Stomach (tissue), 9 donors: ENCODE measurements around the gene SGIP1. TPM values are rescaled to one million over a fixed set of nuclear protein-coding genes. Genes with fewer than 3 reads are reported as not detected.
A peak's percentile ranks its signal among the peaks of the same experiment; 100 is the strongest.

ENCODE experiments used
- DNase-seq, 2 donors: peaks; one replicate each; pipeline versions ENCODE4 v3.0.0 to v3.0.0-alpha.2; 2013 to 2019
- H3K27ac ChIP-seq, 5 donors: fragments of 200-600 bp in 4 of 5; sonication (generic) in 4 of 5; one replicate each; pipeline ENCODE4 v1.5.1; 2013 to 2019; ENCODE audit warnings: mild to moderate bottlenecking in 1 of 5, moderate library complexity in 1 of 5
- H3K27me3 ChIP-seq, 3 donors: fragments of 200-600 bp; sonication (generic); one replicate each; pipeline ENCODE4 v1.5.1; 2017 to 2019; ENCODE audit warnings: mixed run types in 1 of 3
- H3K36me3 ChIP-seq, 4 donors: fragments of 200-600 bp; sonication (generic); 1 replicate in 3 of 4; 2 replicates in 1 of 4; pipeline ENCODE4 v1.5.1; 2016 to 2019
- H3K4me1 ChIP-seq, 4 donors: fragments of 200-600 bp; sonication (generic); one replicate each; pipeline ENCODE4 v1.5.1; 2016 to 2019
- H3K4me3 ChIP-seq, 4 donors: fragments of 200-600 bp; sonication (generic) in 3 of 4; one replicate each; pipeline ENCODE4 v1.5.1; 2016 to 2019; ENCODE audit warnings: mild to moderate bottlenecking in 1 of 4
- H3K9me3 ChIP-seq, 4 donors: fragments of 200-600 bp; sonication (generic); one replicate each; pipeline ENCODE4 v1.5.1; 2016 to 2019
- EP300 ChIP-seq: sonication (generic); formaldehyde crosslinking; IDR thresholded peaks from one replicate; pipeline ENCODE4 v1.6.1; 2017; ENCODE audit warnings: antibody characterized with exemption
- POLR2A ChIP-seq, 4 donors: fragments of 450-650 bp; IDR thresholded peaks; one replicate each; pipeline ENCODE4 v1.6.1; 2016; ENCODE audit warnings: antibody characterized with exemption in 4 of 4, control low read depth in 2 of 4, mild to moderate bottlenecking in 1 of 4, moderate library complexity in 1 of 4
- POLR2AphosphoS5 ChIP-seq, 3 donors: sonication (generic); formaldehyde crosslinking; IDR thresholded peaks; one replicate each; pipeline ENCODE4 v1.6.1; 2016; ENCODE audit warnings: antibody characterized with exemption in 3 of 3
- WGBS, 5 donors: extraction: QIAGEN DNeasy Blood & Tissue Kit in 3 of 5; methylation state at CpG; one replicate each; pipeline versions ENCODE4 v1.1.5 to v1.1.7; 2013 to 2018; 5-methylcytosine and 5-hydroxymethylcytosine counted together
- intact Hi-C: fragments of 100-400 bp; cut with DNase I; formaldehyde crosslinking; loops from one replicate; pipeline ENCODE4 v1.15.1; 2023; ENCODE audit warnings: low total_unique reads
- polyA plus RNA-seq, 3 donors: library from polyadenylated mRNA; stranded (reverse); fragments of 200-250 nt; gene quantifications; one replicate each; pipeline ENCODE4 v1.2.3, GENCODE V29; 2013
- total RNA-seq, 5 donors: library from RNA; depleted of rRNA; stranded (reverse); fragments of >200 nt; gene quantifications; one replicate each; pipeline versions ENCODE4 v1.1.0 to v1.2.3, GENCODE V29; 2014 to 2016
- TF ChIP-seq, protein P1 (sequence below), 7 experiments: fragments of 450-650 bp in 4 of 7; fragments of 200-600 bp in 3 of 7; sonication (generic) in 3 of 7; IDR thresholded peaks; one replicate each; pipeline ENCODE4 v1.5.1; 2016 to 2019; ENCODE audit warnings: antibody characterized with exemption in 7 of 7, control low read depth in 2 of 7, mild to moderate bottlenecking in 1 of 7
- donor health status: healthy with polysubstance abuse.
- donor health status: Bipolar disorder and iron deficiency.
- donor health status: healthy.

SGIP1 gene
- total and polyA plus RNA-seq, 8 donors: 1.2 to 44.9 (median 3.0) TPM; not detected in 1

DNA sequence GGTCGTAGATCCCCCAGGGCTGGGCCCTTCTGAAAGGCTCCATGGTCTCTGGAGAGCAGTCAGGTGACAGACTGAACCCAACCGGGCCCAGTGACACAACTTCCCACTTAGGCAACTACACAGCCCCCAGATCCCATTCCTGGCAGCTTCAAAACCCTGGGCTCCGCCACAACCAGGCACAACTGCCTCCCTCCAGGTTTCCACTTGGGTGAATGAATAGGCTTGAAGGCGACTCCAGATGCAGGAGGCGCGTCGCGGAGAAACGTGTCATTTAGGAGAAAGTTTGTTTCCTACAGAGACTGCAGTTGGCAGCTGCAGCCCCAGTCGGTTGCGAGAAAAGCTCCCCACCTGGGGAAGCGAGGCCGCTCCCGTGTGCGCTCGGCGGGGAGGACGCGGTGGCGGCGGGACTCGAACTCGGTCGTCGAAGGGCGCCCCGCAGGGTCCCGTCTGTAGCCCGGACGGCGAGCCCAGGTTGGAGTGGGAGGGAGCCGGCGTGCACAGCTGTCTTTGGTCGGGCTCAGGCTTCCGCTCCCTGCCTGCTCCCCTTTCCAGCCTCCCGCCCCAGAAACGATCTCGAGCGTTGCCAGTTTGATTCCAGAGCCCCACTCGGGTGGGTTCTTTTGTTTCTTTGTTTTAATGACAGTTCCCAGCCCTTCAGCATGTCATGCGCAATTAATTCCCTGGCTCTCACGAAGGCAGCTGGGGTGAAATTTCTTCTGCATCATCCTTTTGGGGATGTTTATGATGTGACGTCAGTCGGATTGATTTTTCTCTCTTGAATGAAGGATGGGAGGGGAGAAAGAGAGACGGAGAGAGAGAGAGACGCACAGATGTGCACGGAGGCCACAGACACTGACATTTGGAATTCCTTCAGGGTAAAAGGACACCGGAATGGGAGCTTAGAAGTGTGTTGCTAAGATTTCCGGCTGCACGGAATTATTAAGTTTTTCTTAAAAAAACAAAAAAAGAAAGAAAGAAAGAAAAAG lies 862 bp upstream of the SGIP1 start:
- Histone ChIP-seq H3K36me3 (no peaks in the 10 kb centered on the region), H3K4me3 (peak overlapping the region; percentile 44 to 56 (median 50)), H3K27ac (peak overlapping the region; percentile 60 to 85 (median 80)), H3K27me3 (peaks cover 0 to 17% (median 4%) of the 10 kb centered on the region in 3 donors), H3K9me3 (no peaks in the 10 kb centered on the region), H3K4me1 (peaks cover 18 to 29% (median 21%) of the 10 kb centered on the region in 4 donors)
- DNase-seq: peak in 1 of 2 donors; percentile 76
- TF ChIP-seq POLR2A (IDR thresholded peaks at IDR 0.05) (no peak), POLR2AphosphoS5 (IDR thresholded peaks at IDR 0.05) (peak in 1 of 3 donors; percentile 21)
- TF ChIP-seq, protein P1, sequence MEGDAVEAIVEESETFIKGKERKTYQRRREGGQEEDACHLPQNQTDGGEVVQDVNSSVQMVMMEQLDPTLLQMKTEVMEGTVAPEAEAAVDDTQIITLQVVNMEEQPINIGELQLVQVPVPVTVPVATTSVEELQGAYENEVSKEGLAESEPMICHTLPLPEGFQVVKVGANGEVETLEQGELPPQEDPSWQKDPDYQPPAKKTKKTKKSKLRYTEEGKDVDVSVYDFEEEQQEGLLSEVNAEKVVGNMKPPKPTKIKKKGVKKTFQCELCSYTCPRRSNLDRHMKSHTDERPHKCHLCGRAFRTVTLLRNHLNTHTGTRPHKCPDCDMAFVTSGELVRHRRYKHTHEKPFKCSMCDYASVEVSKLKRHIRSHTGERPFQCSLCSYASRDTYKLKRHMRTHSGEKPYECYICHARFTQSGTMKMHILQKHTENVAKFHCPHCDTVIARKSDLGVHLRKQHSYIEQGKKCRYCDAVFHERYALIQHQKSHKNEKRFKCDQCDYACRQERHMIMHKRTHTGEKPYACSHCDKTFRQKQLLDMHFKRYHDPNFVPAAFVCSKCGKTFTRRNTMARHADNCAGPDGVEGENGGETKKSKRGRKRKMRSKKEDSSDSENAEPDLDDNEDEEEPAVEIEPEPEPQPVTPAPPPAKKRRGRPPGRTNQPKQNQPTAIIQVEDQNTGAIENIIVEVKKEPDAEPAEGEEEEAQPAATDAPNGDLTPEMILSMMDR (IDR thresholded peaks at IDR 0.05): no peak
- intact Hi-C loops: no loop called here
- 4 to 9% (median 6%) methylated on average over 21 to 50 of the region's 50 CpGs for WGBS, 5 donors

DNA sequence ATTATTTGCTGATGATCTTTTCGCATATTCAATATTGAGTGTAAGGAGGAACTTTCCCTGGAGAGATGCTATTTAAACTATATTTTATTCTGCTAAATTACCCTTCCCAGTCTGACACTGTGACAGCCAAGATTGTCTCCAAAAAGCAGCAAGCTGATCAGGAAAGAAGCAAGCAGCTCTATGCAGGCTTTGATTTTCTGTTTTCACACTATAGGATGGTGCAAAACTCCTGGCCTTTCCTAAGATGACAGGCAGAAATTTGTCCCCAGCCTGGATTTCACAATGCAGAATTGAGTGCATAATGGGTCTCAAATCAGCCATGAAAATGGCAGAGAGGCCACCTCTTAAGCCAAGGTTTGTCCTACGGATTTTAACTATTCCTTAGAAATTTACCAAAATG lies 1.1 kb downstream of the SGIP1 start:
- Histone ChIP-seq H3K27ac (peak overlapping the region in 4 of 5 donors; percentile 77 to 85 (median 80)), H3K36me3 (no peaks in the 10 kb centered on the region), H3K9me3 (no peaks in the 10 kb centered on the region), H3K27me3 (peaks cover 0 to 17% (median 4%) of the 10 kb centered on the region in 3 donors), H3K4me1 (peaks cover 18 to 29% (median 21%) of the 10 kb centered on the region in 4 donors), H3K4me3 (peak overlapping the region in 1 of 4 donors; percentile 51)
- WGBS, 5 donors: 75 to 91% (median 89%) methylated on average over 2 of the region's 2 CpGs
- TF ChIP-seq POLR2AphosphoS5 (IDR thresholded peaks at IDR 0.05) (no peak), POLR2A (IDR thresholded peaks at IDR 0.05) (no peak), EP300 (no peak)
- TF ChIP-seq, protein P1 (IDR thresholded peaks at IDR 0.05): no peak
- intact Hi-C loops: no loop called here
- no peak for DNase-seq

DNA sequence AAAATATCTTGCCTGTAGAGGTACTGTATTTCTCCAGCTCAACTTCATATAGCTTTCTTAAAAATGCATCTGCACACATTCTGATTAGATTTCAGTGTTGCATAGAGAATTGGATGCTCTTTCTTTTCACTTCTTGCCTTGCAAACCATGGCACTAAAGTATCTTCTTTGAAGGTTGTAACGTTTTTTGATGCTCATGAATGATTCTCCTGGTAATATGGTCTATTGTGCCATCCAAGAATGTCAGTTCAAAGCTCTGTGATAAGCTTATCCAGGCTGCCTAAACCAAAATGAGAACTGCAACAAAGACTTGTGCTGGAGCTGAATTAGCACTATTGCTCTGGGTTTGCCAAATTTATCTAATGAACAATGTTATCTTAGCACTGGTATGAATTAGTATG lies 1.9 kb downstream of the SGIP1 start:
- no peaks in the 10 kb centered on the region for H3K36me3 ChIP-seq
- H3K27me3 ChIP-seq: peaks cover 0 to 17% (median 4%) of the 10 kb centered on the region in 3 donors
- no peak overlapping the region for H3K27ac ChIP-seq
- 20 to 41% (median 33%) methylated on average over 1 of the region's 1 CpG for WGBS, 5 donors
- no peak overlapping the region for H3K4me3 ChIP-seq
- intact Hi-C loops: no loop called here
- DNase-seq: no peak
- peaks cover 18 to 35% (median 22%) of the 10 kb centered on the region in 4 donors for H3K4me1 ChIP-seq
- no peak for TF ChIP-seq POLR2A (IDR thresholded peaks at IDR 0.05)
- TF ChIP-seq EP300: no peak
- TF ChIP-seq, protein P1 (IDR thresholded peaks at IDR 0.05): no peak
- TF ChIP-seq POLR2AphosphoS5 (IDR thresholded peaks at IDR 0.05): no peak
- no peaks in the 10 kb centered on the region for H3K9me3 ChIP-seq

DNA sequence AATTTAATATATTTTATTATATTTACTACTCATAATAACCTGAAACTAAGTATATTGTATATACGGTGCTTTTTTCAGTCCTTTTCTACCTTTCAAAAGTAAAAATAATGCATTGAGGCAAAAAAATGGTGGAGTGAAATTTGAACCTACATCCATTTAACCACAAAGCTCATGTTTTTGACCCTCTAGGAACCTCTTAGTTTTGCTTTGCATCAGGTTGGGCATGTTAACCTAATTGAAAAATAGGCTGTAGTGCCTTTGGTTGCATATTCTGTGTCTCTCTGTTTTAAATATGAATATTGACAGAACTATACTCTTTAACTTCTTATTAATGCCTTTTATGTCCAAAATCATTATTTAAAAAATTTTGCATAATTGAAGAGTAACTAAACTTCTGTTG lies 3.8 kb downstream of the SGIP1 start:
- no peak for DNase-seq
- Histone ChIP-seq H3K27me3 (peaks cover 0 to 13% (median 4%) of the 10 kb centered on the region in 3 donors), H3K36me3 (no peaks in the 10 kb centered on the region), H3K4me1 (peaks cover 17 to 32% (median 22%) of the 10 kb centered on the region in 4 donors), H3K4me3 (no peak overlapping the region), H3K27ac (no peak overlapping the region), H3K9me3 (no peaks in the 10 kb centered on the region)
- TF ChIP-seq EP300 (no peak), POLR2A (IDR thresholded peaks at IDR 0.05) (no peak), POLR2AphosphoS5 (IDR thresholded peaks at IDR 0.05) (no peak)
- TF ChIP-seq, protein P1 (IDR thresholded peaks at IDR 0.05): no peak
- 48 to 96% (median 89%) methylated on average over 1 of the region's 1 CpG for WGBS, 5 donors
- intact Hi-C loops: no loop called here
